HEK293 (cell line): Measurements from ENCODE around the gene EPS8L1.

Source experiments
- CTCF ChIA-PET: fragments of 350-600 bp; formaldehyde crosslinking; extraction: SDS; loops from one replicate; lab custom pipeline; 2021; ENCODE audit warnings: antibody characterized with exemption; lab: Yijun Ruan, JAX
- POLR2A ChIA-PET: fragments of 300-600 bp; formaldehyde crosslinking; extraction: SDS; loops from one replicate; lab custom pipeline; 2020; ENCODE audit warnings: antibody characterized with exemption, inconsistent platforms; lab: Yijun Ruan, JAX
- H3K27ac ChIP-seq: fragments of 200-500 bp; sonication (Bioruptor generic); 2 replicates; pipeline ENCODE4 v1.5.1; 2014; ENCODE audit warnings: low read depth, low read length, control low read depth, inconsistent platforms; ENCODE audit errors: extremely low read depth
- H3K36me3 ChIP-seq, 2 experiments: fragments of 200-500 bp in 1 of 2; sonication (Bioruptor generic) in 1 of 2; 1 replicate in 1 of 2; 2 replicates in 1 of 2; pipeline ENCODE4 v1.5.1; 2014 to 2017; ENCODE audit warnings: inconsistent platforms in 2 of 2, low read length in 2 of 2; ENCODE audit not compliant: control insufficient read depth in 2 of 2, insufficient read depth in 1 of 2
- H3K4me1 ChIP-seq: fragments of 200-500 bp; sonication (Bioruptor generic); 2 replicates; pipeline ENCODE4 v1.5.1; 2014; ENCODE audit warnings: mild to moderate bottlenecking, low read length, inconsistent platforms; ENCODE audit not compliant: control insufficient read depth, insufficient read depth
- H3K4me3 ChIP-seq: 2 replicates; pipeline ENCODE4 v1.5.1; 2011; ENCODE audit warnings: low read depth, mild to moderate bottlenecking, control low read depth, low read length, moderate library complexity
- H3K9me3 ChIP-seq: fragments of 200-500 bp; sonication (Bioruptor generic); 2 replicates; pipeline ENCODE4 v1.5.1; 2014; ENCODE audit warnings: low read depth, low read length, inconsistent platforms; ENCODE audit not compliant: control insufficient read depth, insufficient read depth
- FEZF1 ChIP-seq: fragments of 450-650 bp; formaldehyde crosslinking; IDR thresholded peaks from 2 replicates; pipeline ENCODE4 v1.5.1; 2016; ENCODE audit warnings: missing biosample characterization, missing genetic modification characterization
- GLIS2 ChIP-seq: fragments of 450-650 bp; formaldehyde crosslinking; IDR thresholded peaks from 2 replicates; pipeline ENCODE4 v1.5.1; 2016; ENCODE audit warnings: missing biosample characterization, missing genetic modification characterization
- KLF1 ChIP-seq: fragments of 450-650 bp; formaldehyde crosslinking; IDR thresholded peaks from 2 replicates; pipeline ENCODE4 v1.5.1; 2016; ENCODE audit warnings: missing biosample characterization, missing genetic modification characterization
- KLF10 ChIP-seq: fragments of 450-650 bp; IDR thresholded peaks from 2 replicates; pipeline ENCODE4 v1.5.1; 2018; ENCODE audit warnings: missing biosample characterization, mild to moderate bottlenecking, missing genetic modification characterization
- SCRT1 ChIP-seq: fragments of 450-650 bp; formaldehyde crosslinking; IDR thresholded peaks from 2 replicates; pipeline ENCODE4 v1.5.1; 2016; ENCODE audit warnings: missing biosample characterization, missing genetic modification characterization, borderline replicate concordance
- SCRT2 ChIP-seq: fragments of 450-650 bp; formaldehyde crosslinking; IDR thresholded peaks from 2 replicates; pipeline ENCODE4 v1.5.1; 2016; ENCODE audit warnings: missing biosample characterization, missing genetic modification characterization
- ZBTB11 ChIP-seq: fragments of 450-650 bp; formaldehyde crosslinking; conservative IDR thresholded peaks from 2 replicates; pipeline ENCODE4 v1.5.1; 2016; ENCODE audit warnings: low read depth, missing biosample characterization, missing genetic modification characterization
- ZFP69B ChIP-seq: fragments of 450-650 bp; formaldehyde crosslinking; IDR thresholded peaks from 2 replicates; pipeline ENCODE4 v1.5.1; 2016; ENCODE audit warnings: missing biosample characterization, missing genetic modification characterization
- ZNF2 ChIP-seq: fragments of 450-650 bp; formaldehyde crosslinking; IDR thresholded peaks from 2 replicates; pipeline ENCODE4 v1.5.1; 2016; ENCODE audit warnings: missing biosample characterization, missing genetic modification characterization
- ZNF404 ChIP-seq: fragments of 450-650 bp; formaldehyde crosslinking; IDR thresholded peaks from 2 replicates; pipeline ENCODE4 v1.5.1; 2017; ENCODE audit warnings: missing biosample characterization, missing genetic modification characterization
- ZNF529 ChIP-seq: fragments of 450-650 bp; formaldehyde crosslinking; IDR thresholded peaks from 2 replicates; pipeline ENCODE4 v1.5.1; 2017; ENCODE audit warnings: missing genetic modification characterization, missing biosample characterization; ENCODE audit not compliant: insufficient replicate concordance
- ZNF600 ChIP-seq: fragments of 450-650 bp; formaldehyde crosslinking; IDR thresholded peaks from 2 replicates; pipeline ENCODE4 v1.5.1; 2016; ENCODE audit warnings: missing biosample characterization, missing genetic modification characterization
- ZNF654 ChIP-seq: fragments of 450-650 bp; formaldehyde crosslinking; IDR thresholded peaks from 2 replicates; pipeline ENCODE4 v1.5.1; 2016; ENCODE audit warnings: low read depth, missing biosample characterization, missing genetic modification characterization
- ZNF768 ChIP-seq: fragments of 450-650 bp; formaldehyde crosslinking; IDR thresholded peaks from 2 replicates; pipeline ENCODE4 v1.5.1; 2018; ENCODE audit warnings: missing biosample characterization, mild to moderate bottlenecking, missing genetic modification characterization
- TF ChIP-seq, protein P1 (sequence below): fragments of 450-650 bp; formaldehyde crosslinking; IDR thresholded peaks from 2 replicates; pipeline ENCODE4 v1.5.1; 2016; ENCODE audit warnings: missing biosample characterization, missing genetic modification characterization
- TF ChIP-seq, protein P2 (sequence below): IDR thresholded peaks from 2 replicates; pipeline ENCODE4 v1.6.1; 2011; ENCODE audit warnings: mild to moderate bottlenecking, low read depth, low read length, borderline replicate concordance

EPS8L1 gene

GRCh38 chr19:55132453-55133129, 56.9 kb downstream of the EPS8L1 start:
- TF ChIP-seq KLF10 (tag by site-specific recombination) = no peak
- TF ChIP-seq ZNF654 = peak; percentile 21; the same call in 1 of the 2 replicates
- TF ChIP-seq SCRT2 (tag by site-specific recombination) = peak; percentile 60; the same call in 1 of the 2 replicates
- 0 out of 2 replicates have a peak, but pooled peaks have one; percentile 55 for TF ChIP-seq SCRT1 (tag by site-specific recombination)
- TF ChIP-seq, all 188 proteins: peak for 3
- Histone ChIP-seq H3K27ac (no peak overlapping the region), H3K4me1 (no peaks in the 10 kb centered on the region), H3K36me3 (no peaks in the 10 kb centered on the region), H3K9me3 (no peaks in the 10 kb centered on the region), H3K4me3 (no peak overlapping the region)
- CTCF ChIA-PET = interaction anchor here (0.6 to 1.6 kb wide), 8 partner anchors 8 to 651 kb away, joined by 3 to 19 read pairs (median 4); no protein-coding TSS in a partner anchor
- POLR2A ChIA-PET = interaction anchor here (0.7 kb wide), 1 partner anchor 647 kb away, joined by 4 read pairs; no protein-coding TSS in a partner anchor

DNA sequence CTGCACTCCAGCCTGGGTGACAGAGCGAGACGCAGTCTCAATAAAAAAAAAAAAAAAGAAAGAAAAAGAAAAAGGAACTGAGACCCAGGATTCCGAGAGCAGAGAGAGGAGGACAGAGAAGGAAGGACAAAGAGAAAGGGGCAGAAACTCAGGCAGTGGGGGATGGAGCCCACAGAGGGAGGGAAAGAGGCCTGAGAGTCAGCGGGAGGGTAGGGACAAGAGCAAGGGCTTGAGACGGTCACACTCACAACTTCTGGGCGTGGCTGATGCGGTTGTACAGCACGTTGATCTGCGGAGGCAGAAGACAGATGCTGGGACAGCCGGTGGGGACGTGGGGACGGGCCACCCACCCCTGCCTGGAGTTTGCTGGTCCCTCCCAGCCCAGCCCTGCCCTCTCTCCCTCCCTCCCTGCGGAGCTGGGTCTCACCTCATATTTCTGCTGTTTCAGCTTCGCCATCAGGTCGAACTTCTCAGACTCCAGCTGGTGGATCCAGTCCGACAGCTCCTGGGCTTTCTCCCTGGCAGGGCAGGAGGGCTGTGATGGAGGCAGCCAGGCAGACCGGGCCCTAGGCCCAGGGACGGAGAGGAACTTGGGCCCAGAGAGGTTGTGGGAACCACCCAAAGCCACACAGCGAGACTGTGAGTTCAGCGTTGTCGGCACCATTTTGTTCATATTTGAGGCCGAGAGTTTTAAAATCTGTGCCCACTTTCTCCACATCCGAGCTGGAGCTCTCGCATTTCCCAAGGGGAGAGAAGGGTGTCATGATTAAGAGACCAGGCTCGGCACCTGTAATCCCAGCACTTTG, 58.2 kb downstream of the EPS8L1 start:
- ChIA-PET CTCF (interaction anchor here (0.6 to 1.6 kb wide), 7 partner anchors 7 to 110 kb away, joined by 3 to 19 read pairs (median 4); no protein-coding TSS in a partner anchor), POLR2A (interaction anchor here (0.6 kb wide), 2 partner anchors 32 to 504 kb away, joined by 4 to 5 read pairs; no protein-coding TSS in a partner anchor)
- Histone ChIP-seq H3K36me3 (no peaks in the 10 kb centered on the region), H3K4me1 (no peaks in the 10 kb centered on the region), H3K27ac (no peak overlapping the region), H3K9me3 (no peaks in the 10 kb centered on the region), H3K4me3 (no peak overlapping the region)
- TF ChIP-seq ZNF600 (tag by site-specific recombination) (no peak), ZFP69B (tag by site-specific recombination) (no peak), ZNF768 (tag by site-specific recombination) (peak; percentile 67; the same call in 1 of the 2 replicates), ZNF2 (tag by site-specific recombination) (no peak)

DNA sequence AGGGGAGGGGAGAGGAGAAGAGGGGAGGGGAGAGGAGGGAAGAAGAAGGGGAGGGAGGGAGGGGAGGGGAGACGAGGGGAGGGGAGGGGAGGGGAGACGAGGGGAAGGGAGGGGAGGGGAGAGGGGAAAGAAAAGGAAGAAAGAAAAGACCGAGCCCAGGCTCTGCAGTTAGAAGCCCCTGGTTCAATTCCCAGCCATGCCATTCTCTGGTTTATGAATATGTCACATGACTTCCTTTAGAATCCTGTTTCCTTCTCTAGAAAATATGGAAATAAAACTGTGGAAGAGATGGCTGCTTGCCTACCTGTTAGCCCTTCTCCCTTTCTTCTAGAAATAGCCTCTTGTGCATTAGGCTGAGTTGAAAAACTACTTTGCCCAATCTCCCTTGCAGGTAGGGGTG, 59.1 kb downstream of the EPS8L1 start:
- POLR2A ChIA-PET = interaction anchor here (0.6 kb wide), 1 partner anchor 33 kb away, joined by 5 read pairs; no protein-coding TSS in a partner anchor
- H3K27ac ChIP-seq = no peak overlapping the region
- H3K4me1 ChIP-seq = no peaks in the 10 kb centered on the region
- no peak for TF ChIP-seq KLF1 (tag by site-specific recombination)
- no peak for TF ChIP-seq ZNF404 (tag by site-specific recombination)
- TF ChIP-seq GLIS2 (tag by site-specific recombination) = no peak
- TF ChIP-seq, protein P1, sequence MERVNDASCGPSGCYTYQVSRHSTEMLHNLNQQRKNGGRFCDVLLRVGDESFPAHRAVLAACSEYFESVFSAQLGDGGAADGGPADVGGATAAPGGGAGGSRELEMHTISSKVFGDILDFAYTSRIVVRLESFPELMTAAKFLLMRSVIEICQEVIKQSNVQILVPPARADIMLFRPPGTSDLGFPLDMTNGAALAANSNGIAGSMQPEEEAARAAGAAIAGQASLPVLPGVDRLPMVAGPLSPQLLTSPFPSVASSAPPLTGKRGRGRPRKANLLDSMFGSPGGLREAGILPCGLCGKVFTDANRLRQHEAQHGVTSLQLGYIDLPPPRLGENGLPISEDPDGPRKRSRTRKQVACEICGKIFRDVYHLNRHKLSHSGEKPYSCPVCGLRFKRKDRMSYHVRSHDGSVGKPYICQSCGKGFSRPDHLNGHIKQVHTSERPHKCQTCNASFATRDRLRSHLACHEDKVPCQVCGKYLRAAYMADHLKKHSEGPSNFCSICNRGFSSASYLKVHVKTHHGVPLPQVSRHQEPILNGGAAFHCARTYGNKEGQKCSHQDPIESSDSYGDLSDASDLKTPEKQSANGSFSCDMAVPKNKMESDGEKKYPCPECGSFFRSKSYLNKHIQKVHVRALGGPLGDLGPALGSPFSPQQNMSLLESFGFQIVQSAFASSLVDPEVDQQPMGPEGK (tag by site-specific recombination) = no peak
- TF ChIP-seq ZNF529 (tag by site-specific recombination) = no peak
- no peak for TF ChIP-seq ZBTB11 (tag by site-specific recombination)
- no peak for TF ChIP-seq ZFP69B (tag by site-specific recombination)
- no peak for TF ChIP-seq FEZF1 (tag by site-specific recombination)
- TF ChIP-seq, protein P2, sequence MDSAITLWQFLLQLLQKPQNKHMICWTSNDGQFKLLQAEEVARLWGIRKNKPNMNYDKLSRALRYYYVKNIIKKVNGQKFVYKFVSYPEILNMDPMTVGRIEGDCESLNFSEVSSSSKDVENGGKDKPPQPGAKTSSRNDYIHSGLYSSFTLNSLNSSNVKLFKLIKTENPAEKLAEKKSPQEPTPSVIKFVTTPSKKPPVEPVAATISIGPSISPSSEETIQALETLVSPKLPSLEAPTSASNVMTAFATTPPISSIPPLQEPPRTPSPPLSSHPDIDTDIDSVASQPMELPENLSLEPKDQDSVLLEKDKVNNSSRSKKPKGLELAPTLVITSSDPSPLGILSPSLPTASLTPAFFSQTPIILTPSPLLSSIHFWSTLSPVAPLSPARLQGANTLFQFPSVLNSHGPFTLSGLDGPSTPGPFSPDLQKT = no peak
- H3K9me3 ChIP-seq = no peaks in the 10 kb centered on the region
- no peaks in the 10 kb centered on the region; a peak in 1 of 3 replicates for H3K36me3 ChIP-seq
- CTCF ChIA-PET = interaction anchor here (0.6 to 2.0 kb wide), 7 partner anchors 16 to 282 kb away, joined by 3 to 8 read pairs (median 3); partner anchors contain the start of gene PPP1R12C
- no peak overlapping the region for H3K4me3 ChIP-seq
